ENCODE results near the gene TOB1. TPM values are rescaled to one million over a fixed set of nuclear protein-coding genes. Genes with fewer than 3 reads are reported as not detected.

Gene TOB1
- total RNA-seq, 1 experiment from 2014 or later = 31.6 TPM

GRCh38 chr17:50830994-50831393, 35.2 kb downstream of the TOB1 start:
- no peaks in the 10 kb centered on the region for H3K9me3 Mint-ChIP-seq
- Histone ChIP-seq H3K79me1 (ENCODE audit: insufficient read depth, low read depth, low read length, poor library complexity, severe bottlenecking) (no peaks in the 10 kb centered on the region), H3K4ac (ENCODE audit: low read depth, low read length) (no peak overlapping the region), H3K4me1 (ENCODE audit: insufficient read depth, low read length) (peaks cover 8% of the 10 kb centered on the region; the same call in 1 of the 2 replicates), H3K9me3 (ENCODE audit: control insufficient read depth, low read depth, low read length) (no peaks in the 10 kb centered on the region), H2BK12ac (ENCODE audit: insufficient read length, low read depth, low read length) (no peak overlapping the region), H3K79me2 (ENCODE audit: insufficient read depth, low read length) (no peaks in the 10 kb centered on the region), H3K56ac (ENCODE audit: insufficient read length, low read depth, low read length) (no peak overlapping the region), H3K9ac (ENCODE audit: extremely low read depth, insufficient read length, low read length) (no peak overlapping the region), H2BK5ac (ENCODE audit: insufficient read length, low read length) (no peak overlapping the region), H3K14ac (ENCODE audit: insufficient read depth, low read length) (no peak overlapping the region), H3K27me3 (ENCODE audit: insufficient read depth, low read length) (no peaks in the 10 kb centered on the region), H4K91ac (ENCODE audit: insufficient read length, low read depth, low read length) (no peak overlapping the region), H4K8ac (replicated peaks; ENCODE audit: insufficient read length, low read depth, low read length) (no peak overlapping the region), H4K20me1 (ENCODE audit: control insufficient read depth, insufficient read depth, insufficient read length) (no peaks in the 10 kb centered on the region), H2BK120ac (ENCODE audit: low read depth, low read length, poor library complexity, severe bottlenecking) (no peak overlapping the region), H4K5ac (ENCODE audit: insufficient read length, low read depth, low read length) (no peak overlapping the region), H3K23me2 (ENCODE audit: insufficient read length, low read depth, low read length, poor library complexity, severe bottlenecking) (peaks cover 3% of the 10 kb centered on the region), H3K4me2 (ENCODE audit: insufficient read depth, insufficient read length, low read length) (no peak overlapping the region), H2AK5ac (ENCODE audit: insufficient read length, low read length) (no peak overlapping the region), H2BK20ac (ENCODE audit: low read depth, low read length, poor library complexity, severe bottlenecking) (no peak overlapping the region), H3T11ph (ENCODE audit: low read length) (no peak overlapping the region), H3K23ac (ENCODE audit: insufficient read length, low read depth, low read length) (no peak overlapping the region), H3K27ac (ENCODE audit: insufficient read length, low read depth, low read length) (no peak overlapping the region), H3K18ac (ENCODE audit: insufficient read length, low read depth, low read length) (no peak overlapping the region), H2AFZ (ENCODE audit: low read length) (no peak overlapping the region), H2BK15ac (ENCODE audit: low read depth, low read length) (no peak overlapping the region)
- peak; percentile 57 for DNase-seq
- peaks cover 53 to 73% of the 10 kb centered on the region in 2 experiments for H3K4me1 Mint-ChIP-seq
- H3K4me3 Mint-ChIP-seq = no peak overlapping the region
- no peaks in the 10 kb centered on the region; a peak in 2 of 7 replicates for H3K36me3 Mint-ChIP-seq (ENCODE audit: insufficient read depth in 1 of 3, low read depth in 3 of 3)
- no peak for TF ChIP-seq CTCF (conservative IDR thresholded peaks at IDR 0.05)
- H3K27ac Mint-ChIP-seq = peak overlapping the region in 1 of 3 experiments; percentile 21; a peak in 3 of 7 replicates
- WGBS (ENCODE audit: extremely low coverage, insufficient read length, low lambda C conversion rate) = no CpG with 5 or more reads among the region's 12 CpGs
- H3K27me3 Mint-ChIP-seq (ENCODE audit: low read depth) = no peaks in the 10 kb centered on the region; the same call in none of the 2 replicates

All from H9 (cell line).